ENCODE results near the gene ARRDC2.

Gene ARRDC2

GRCh38 chr19:17981611-17982010 lies 26.4 kb upstream of the ARRDC2 start:
- TF ChIP-seq ZBTB7A (IDR thresholded peaks at IDR 0.05; ENCODE audit: low read depth), result no peak
- no peak for TF ChIP-seq EP300 (IDR thresholded peaks at IDR 0.05; ENCODE audit: borderline replicate concordance)
- no peak for TF ChIP-seq USF1 (IDR thresholded peaks at IDR 0.05)
- TF ChIP-seq FOXM1 (IDR thresholded peaks at IDR 0.05; ENCODE audit: borderline replicate concordance, low read depth), result no peak

- TF ChIP-seq EP300 (IDR thresholded peaks at IDR 0.05; ENCODE audit: borderline replicate concordance), result no peak
- TF ChIP-seq FOXM1 (IDR thresholded peaks at IDR 0.05; ENCODE audit: borderline replicate concordance, low read depth), result no peak
- TF ChIP-seq CEBPB (IDR thresholded peaks at IDR 0.05), result no peak
- TF ChIP-seq REST (IDR thresholded peaks at IDR 0.05; ENCODE audit: low read depth), result no peak
- no peak for TF ChIP-seq TEAD4 (IDR thresholded peaks at IDR 0.05)
- TF ChIP-seq NFIC (IDR thresholded peaks at IDR 0.05), result no peak
- TF ChIP-seq YY1 (IDR thresholded peaks at IDR 0.05; ENCODE audit: low read depth), result no peak
- no peak for TF ChIP-seq ZBTB7A (IDR thresholded peaks at IDR 0.05; ENCODE audit: low read depth)
- no peak for TF ChIP-seq TCF12 (IDR thresholded peaks at IDR 0.05; ENCODE audit: low read depth)
- TF ChIP-seq MAX (IDR thresholded peaks at IDR 0.05), result no peak
- TF ChIP-seq CREB1 (IDR thresholded peaks at IDR 0.05; ENCODE audit: low read depth), result no peak
- no peak for TF ChIP-seq RAD21 (IDR thresholded peaks at IDR 0.05; ENCODE audit: low read depth)
- TF ChIP-seq EGR1 (IDR thresholded peaks at IDR 0.05), result no peak
- no peak for TF ChIP-seq USF1 (IDR thresholded peaks at IDR 0.05)
- TF ChIP-seq TAF1 (IDR thresholded peaks at IDR 0.05; ENCODE audit: low read depth), result no peak
Measured at GRCh38 chr19:17982430-17982829, 25.5 kb upstream of the ARRDC2 start.

- TF ChIP-seq EP300 (IDR thresholded peaks at IDR 0.05; ENCODE audit: borderline replicate concordance), result no peak
- no peak for TF ChIP-seq TCF12 (IDR thresholded peaks at IDR 0.05; ENCODE audit: low read depth)
- TF ChIP-seq TEAD4 (IDR thresholded peaks at IDR 0.05), result no peak
- TF ChIP-seq MAX (IDR thresholded peaks at IDR 0.05), result no peak
- TF ChIP-seq CEBPB (IDR thresholded peaks at IDR 0.05), result no peak
- TF ChIP-seq YY1 (IDR thresholded peaks at IDR 0.05; ENCODE audit: low read depth), result no peak
- TF ChIP-seq NFIC (IDR thresholded peaks at IDR 0.05), result no peak
- no peak for TF ChIP-seq ZBTB7A (IDR thresholded peaks at IDR 0.05; ENCODE audit: low read depth)
- TF ChIP-seq REST (IDR thresholded peaks at IDR 0.05; ENCODE audit: low read depth), result no peak
- no peak for TF ChIP-seq EGR1 (IDR thresholded peaks at IDR 0.05)
- TF ChIP-seq USF1 (IDR thresholded peaks at IDR 0.05), result no peak
- no peak for TF ChIP-seq CREB1 (IDR thresholded peaks at IDR 0.05; ENCODE audit: low read depth)
Measured at GRCh38 chr19:17985037-17985818, 22.7 kb upstream of the ARRDC2 start.

- TF ChIP-seq TAF1 (IDR thresholded peaks at IDR 0.05; ENCODE audit: low read depth) (no peak), EGR1 (IDR thresholded peaks at IDR 0.05) (no peak), TEAD4 (IDR thresholded peaks at IDR 0.05) (no peak)
Measured at GRCh38 chr19:17988161-17988560, 19.8 kb upstream of the ARRDC2 start.

GRCh38 chr19:17989425-17990094 lies 18.4 kb upstream of the ARRDC2 start:
- no peak for TF ChIP-seq USF1 (IDR thresholded peaks at IDR 0.05)
- TF ChIP-seq TAF1 (IDR thresholded peaks at IDR 0.05; ENCODE audit: low read depth), result no peak
- no peak for TF ChIP-seq EGR1 (IDR thresholded peaks at IDR 0.05)
- no peak for TF ChIP-seq TEAD4 (IDR thresholded peaks at IDR 0.05)
- no peak for TF ChIP-seq CEBPB (IDR thresholded peaks at IDR 0.05)
- no peak for TF ChIP-seq FOXM1 (IDR thresholded peaks at IDR 0.05; ENCODE audit: borderline replicate concordance, low read depth)
- no peak for TF ChIP-seq TCF12 (IDR thresholded peaks at IDR 0.05; ENCODE audit: low read depth)
- TF ChIP-seq REST (IDR thresholded peaks at IDR 0.05; ENCODE audit: low read depth), result no peak
- TF ChIP-seq ZBTB7A (IDR thresholded peaks at IDR 0.05; ENCODE audit: low read depth), result no peak
- no peak for TF ChIP-seq YY1 (IDR thresholded peaks at IDR 0.05; ENCODE audit: low read depth)

All from Ishikawa (cell line).